ENCODE measurements around the gene GBP7.

DNA sequence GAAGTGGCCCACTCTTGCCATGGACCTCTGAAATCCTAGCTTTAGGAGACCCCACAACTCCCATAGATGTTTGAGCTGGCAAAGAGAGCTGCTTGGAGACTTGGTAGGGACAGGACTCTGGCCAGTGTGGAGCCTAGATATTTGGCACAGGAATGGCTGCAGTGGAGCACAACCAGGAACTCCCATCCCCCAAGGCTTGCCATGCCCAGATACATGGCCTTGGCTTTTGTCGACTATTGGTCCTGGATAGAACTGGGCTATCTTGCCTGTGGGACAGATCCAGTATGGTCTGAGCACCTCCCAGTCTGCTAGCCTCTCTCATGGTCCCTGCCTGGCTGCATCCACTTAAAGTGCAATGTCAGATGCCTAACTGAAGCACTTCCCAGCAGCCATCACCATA lies 42.1 kb downstream of the GBP7 start:
- TF ChIP-seq POLR2AphosphoS5 (IDR thresholded peaks at IDR 0.05) (no peak), EP300 (IDR thresholded peaks at IDR 0.05) (no peak)
